Left ventricle myocardium inferior (tissue), 1 donor: ENCODE data around the gene SLC19A1. TPM values are rescaled to one million over a fixed set of nuclear protein-coding genes. Genes with fewer than 3 reads are reported as not detected.

Source experiments
- DNase-seq: peaks from one replicate; pipeline ENCODE4 v3.0.0-alpha.2; 2020
- H3K27ac ChIP-seq: fragments of 200-600 bp; replicated peaks from 2 replicates; pipeline ENCODE4 v1.8.0; 2021
- H3K27me3 ChIP-seq: fragments of 200-600 bp; 2 replicates; pipeline ENCODE4 v1.8.0; 2021; ENCODE audit warnings: low read depth
- H3K36me3 ChIP-seq: fragments of 200-600 bp; 2 replicates; pipeline ENCODE4 v1.8.0; 2021
- H3K4me1 ChIP-seq: fragments of 200-600 bp; 2 replicates; pipeline ENCODE4 v1.8.0; 2021
- H3K4me3 ChIP-seq: fragments of 200-600 bp; 2 replicates; pipeline ENCODE4 v1.8.0; 2021; ENCODE audit warnings: mild to moderate bottlenecking, moderate library complexity
- H3K9me3 ChIP-seq: fragments of 200-600 bp; replicated peaks from 2 replicates; pipeline ENCODE4 v1.8.0; 2021
- intact Hi-C: fragments of 100-400 bp; cut with micrococcal nuclease; formaldehyde crosslinking; loops from one replicate; pipeline ENCODE4 v1.11.0; 2022
- total RNA-seq: library from RNA; stranded (reverse); fragmentation: NEBNext Ultra II Directional; extraction: Animal tissue kit (Norgen Biotek cat#: 25700); gene quantifications from one replicate; pipeline ENCODE4 v1.2.1, GENCODE V29; 2021
- TF ChIP-seq, protein P1 (sequence below): fragments of 200-600 bp; IDR thresholded peaks from 2 replicates; pipeline ENCODE4 v1.8.0; 2021; ENCODE audit warnings: antibody characterized with exemption, mild to moderate bottlenecking, borderline replicate concordance
- donor health status: DM: no; HTN: yes; CAD: no; lungs with severe emphysema.

The SLC19A1 gene
- total RNA-seq, 1 donor from 2014 or later: 4.9 TPM

- DNase-seq: no peak
- H3K36me3 ChIP-seq: peaks cover 35% of the 10 kb centered on the region
Measured at GRCh38 chr21:45512626-45513002, 29.6 kb downstream of the SLC19A1 start.

DNA sequence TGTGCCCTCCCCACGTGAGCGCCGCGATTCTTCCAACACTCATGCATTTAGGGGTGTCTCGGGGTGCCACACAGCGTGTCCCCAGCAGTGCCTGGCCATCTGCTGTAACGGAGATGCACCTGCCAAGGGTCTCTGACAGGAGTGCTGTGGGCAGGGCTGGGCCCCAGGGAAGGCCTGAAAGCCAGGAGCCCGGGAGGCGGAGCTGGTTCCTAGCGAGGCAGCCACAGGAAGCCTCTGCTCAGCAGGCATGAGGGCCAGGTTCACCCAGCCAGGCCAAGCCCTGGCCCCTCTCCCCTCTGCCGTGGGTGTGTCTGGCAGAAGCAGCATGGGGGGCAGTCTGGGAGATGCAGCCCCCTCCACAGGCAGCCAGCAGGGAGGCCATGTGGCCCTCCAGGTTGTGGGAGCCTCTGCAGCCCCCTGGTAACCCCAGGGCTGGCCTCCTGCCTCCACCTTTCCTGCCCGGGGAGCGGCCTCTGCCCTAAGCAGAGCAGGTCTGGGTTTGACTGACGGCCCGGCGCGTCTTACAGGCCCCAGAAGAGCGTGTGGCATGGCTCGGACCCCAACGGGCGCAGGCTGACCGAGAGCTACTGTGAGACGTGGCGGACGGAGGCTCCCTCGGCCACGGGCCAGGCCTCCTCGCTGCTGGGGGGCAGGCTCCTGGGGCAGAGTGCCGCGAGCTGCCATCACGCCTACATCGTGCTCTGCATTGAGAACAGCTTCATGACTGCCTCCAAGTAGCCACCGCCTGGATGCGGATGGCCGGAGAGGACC, 30.4 kb downstream of the SLC19A1 start:
- peak; percentile 10 for DNase-seq
- TF ChIP-seq, protein P1, sequence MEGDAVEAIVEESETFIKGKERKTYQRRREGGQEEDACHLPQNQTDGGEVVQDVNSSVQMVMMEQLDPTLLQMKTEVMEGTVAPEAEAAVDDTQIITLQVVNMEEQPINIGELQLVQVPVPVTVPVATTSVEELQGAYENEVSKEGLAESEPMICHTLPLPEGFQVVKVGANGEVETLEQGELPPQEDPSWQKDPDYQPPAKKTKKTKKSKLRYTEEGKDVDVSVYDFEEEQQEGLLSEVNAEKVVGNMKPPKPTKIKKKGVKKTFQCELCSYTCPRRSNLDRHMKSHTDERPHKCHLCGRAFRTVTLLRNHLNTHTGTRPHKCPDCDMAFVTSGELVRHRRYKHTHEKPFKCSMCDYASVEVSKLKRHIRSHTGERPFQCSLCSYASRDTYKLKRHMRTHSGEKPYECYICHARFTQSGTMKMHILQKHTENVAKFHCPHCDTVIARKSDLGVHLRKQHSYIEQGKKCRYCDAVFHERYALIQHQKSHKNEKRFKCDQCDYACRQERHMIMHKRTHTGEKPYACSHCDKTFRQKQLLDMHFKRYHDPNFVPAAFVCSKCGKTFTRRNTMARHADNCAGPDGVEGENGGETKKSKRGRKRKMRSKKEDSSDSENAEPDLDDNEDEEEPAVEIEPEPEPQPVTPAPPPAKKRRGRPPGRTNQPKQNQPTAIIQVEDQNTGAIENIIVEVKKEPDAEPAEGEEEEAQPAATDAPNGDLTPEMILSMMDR: no peak

More at GRCh38 chr21:45512626-45513002, 29.6 kb downstream of the SLC19A1 start:
- TF ChIP-seq, protein P1: no peak
- H3K27ac ChIP-seq: no peak overlapping the region
- H3K9me3 ChIP-seq: peaks cover 2% of the 10 kb centered on the region
- H3K27me3 ChIP-seq: no peaks in the 10 kb centered on the region
- intact Hi-C loops: no loop called here
- H3K4me3 ChIP-seq: no peak overlapping the region
- no peaks in the 10 kb centered on the region for H3K4me1 ChIP-seq

GRCh38 chr21:45511007-45511406, 31.2 kb downstream of the SLC19A1 start:
- Histone ChIP-seq H3K9me3 (no peaks in the 10 kb centered on the region), H3K27me3 (no peaks in the 10 kb centered on the region), H3K27ac (no peak overlapping the region), H3K4me1 (no peaks in the 10 kb centered on the region), H3K36me3 (peaks cover 39% of the 10 kb centered on the region), H3K4me3 (no peak overlapping the region)
- intact Hi-C loops: no loop called here
- peak; percentile 4 for DNase-seq
- TF ChIP-seq, protein P1: no peak

More for the DNA sequence above, 30.4 kb downstream of the SLC19A1 start:
- Histone ChIP-seq H3K9me3 (no peaks in the 10 kb centered on the region), H3K27ac (no peak overlapping the region), H3K4me1 (no peaks in the 10 kb centered on the region), H3K4me3 (no peak overlapping the region), H3K36me3 (peaks cover 35% of the 10 kb centered on the region), H3K27me3 (no peaks in the 10 kb centered on the region)
- intact Hi-C loops: no loop called here

DNA sequence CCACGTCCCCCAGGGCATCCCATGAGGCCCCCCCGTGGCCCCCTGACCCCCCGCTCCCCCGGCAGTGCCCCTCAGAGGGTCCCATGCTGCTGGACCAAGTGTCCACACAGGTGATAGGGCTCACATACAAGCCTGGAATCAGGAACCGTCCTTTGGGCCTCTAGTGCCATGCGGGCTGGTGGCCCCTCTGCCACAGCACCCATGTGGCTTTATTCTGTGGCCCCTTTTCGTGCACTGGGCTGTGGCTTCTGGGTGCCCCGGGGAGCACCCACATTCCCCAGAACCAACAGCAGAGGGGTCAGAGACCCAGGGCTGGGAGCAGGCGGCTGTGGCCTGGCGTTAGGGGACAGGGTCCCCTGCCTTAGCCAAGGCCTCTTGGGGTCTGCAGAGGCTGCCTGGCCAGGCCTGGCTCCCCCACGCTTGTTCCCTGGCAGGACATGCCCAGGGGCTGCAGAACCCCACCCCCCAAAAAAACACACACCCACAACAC, 31.7 kb downstream of the SLC19A1 start:
- no peaks in the 10 kb centered on the region for H3K9me3 ChIP-seq
- H3K4me1 ChIP-seq: no peaks in the 10 kb centered on the region

DNA sequence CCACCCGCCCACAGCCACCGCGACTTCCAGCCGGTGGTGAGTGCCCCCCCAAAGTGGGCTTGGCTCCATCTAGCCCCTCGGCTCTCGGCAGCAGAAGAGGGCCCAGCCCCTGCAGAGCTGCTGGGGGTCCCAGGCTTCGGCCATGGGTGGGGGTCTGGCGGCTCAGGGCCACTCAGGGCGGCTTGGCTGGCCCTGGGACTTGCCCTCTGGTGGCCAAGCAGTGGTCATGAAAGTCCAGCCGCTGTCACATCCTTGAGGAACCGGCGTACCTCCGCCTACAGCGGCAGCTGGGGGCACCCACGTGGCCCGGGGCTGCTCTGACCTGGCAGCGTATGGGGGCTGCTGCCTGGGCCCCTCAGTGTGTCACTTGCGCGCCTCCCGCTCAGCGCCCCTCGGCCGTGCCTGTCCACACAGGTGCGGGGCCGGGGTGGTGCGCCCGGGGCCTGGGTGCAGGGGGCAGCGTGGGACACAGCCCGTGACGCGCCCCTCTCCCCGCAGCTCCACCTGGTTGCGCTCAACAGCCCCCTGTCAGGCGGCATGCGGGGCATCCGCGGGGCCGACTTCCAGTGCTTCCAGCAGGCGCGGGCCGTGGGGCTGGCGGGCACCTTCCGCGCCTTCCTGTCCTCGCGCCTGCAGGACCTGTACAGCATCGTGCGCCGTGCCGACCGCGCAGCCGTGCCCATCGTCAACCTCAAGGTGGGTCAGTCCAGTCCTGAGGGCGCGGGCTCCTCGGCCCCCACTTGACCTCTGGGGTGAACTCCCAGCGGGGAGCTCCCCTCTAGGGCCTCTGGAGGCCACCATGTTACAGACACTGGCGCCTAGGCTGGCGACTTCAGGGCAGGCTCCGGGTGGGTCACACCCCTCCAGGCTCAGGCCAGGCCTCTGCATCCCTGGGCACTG, 32.4 kb downstream of the SLC19A1 start:
- Histone ChIP-seq H3K27ac (no peak overlapping the region), H3K4me1 (no peaks in the 10 kb centered on the region), H3K4me3 (no peak overlapping the region), H3K36me3 (peaks cover 49% of the 10 kb centered on the region), H3K9me3 (no peaks in the 10 kb centered on the region), H3K27me3 (no peaks in the 10 kb centered on the region)
- DNase-seq: peak; percentile 9
- intact Hi-C loops: no loop called here
- TF ChIP-seq, protein P1: no peak

More for the DNA sequence above, 31.7 kb downstream of the SLC19A1 start:
- Histone ChIP-seq H3K27ac (no peak overlapping the region), H3K36me3 (peaks cover 44% of the 10 kb centered on the region), H3K4me3 (no peak overlapping the region), H3K27me3 (no peaks in the 10 kb centered on the region)
- TF ChIP-seq, protein P1: no peak
- intact Hi-C loops: no loop called here
- DNase-seq: no peak
